GM13977 (cell line): Measurements from ENCODE around the gene TSPAN11.

Experiments
- DNase-seq: peaks from one replicate; pipeline ENCODE4 v3.0.0; 2012; ENCODE audit warnings: low spot score
- CTCF ChIP-seq: IDR thresholded peaks from 2 replicates; pipeline ENCODE4 v1.5.1; 2012; ENCODE audit warnings: mild to moderate bottlenecking, control low read depth; ENCODE audit not compliant: insufficient read depth; ENCODE audit errors: extremely low read depth, missing control alignments
- in situ Hi-C: fragments of 300-500 bp; cut with MboI; formaldehyde crosslinking; loops from one replicate; pipeline ENCODE4 v1.12.0; 2022; ENCODE audit warnings: low sequenced_read_pairs, low pct_unique_long_range_greater_than_20kb, mixed read lengths, inconsistent platforms; ENCODE audit not compliant: unreplicated experiment

Gene TSPAN11

GRCh38 chr12:31037931-31038330, 111.4 kb downstream of the TSPAN11 start:
- DNase-seq, result no peak
- TF ChIP-seq CTCF, result no peak
- in situ Hi-C loops, result no loop called here

GRCh38 chr12:31041033-31041564, 114.6 kb downstream of the TSPAN11 start:
- DNase-seq, result no peak
- TF ChIP-seq CTCF, result no peak
- in situ Hi-C loops, result no loop called here
